G401 (cell line): ENCODE results near the gene WFDC5. TPM values are rescaled to one million over a fixed set of nuclear protein-coding genes. Genes with fewer than 3 reads are reported as not detected.

Experiments
- DNase-seq: peaks from one replicate; pipeline ENCODE4 v3.0.0-alpha.2; 2015; ENCODE audit warnings: low spot score
- in situ Hi-C: cut with HindIII; loops from 2 replicates; pipeline ENCODE4 v1.10.0; 2016; ENCODE audit warnings: low sequenced_read_pairs, mixed read lengths
- total RNA-seq: library from RNA; depleted of rRNA; stranded (reverse); fragments of >200 nt; shearing (Covaris generic); gene quantifications from 2 replicates; pipeline ENCODE4 v1.2.3, GENCODE V29; 2014

The WFDC5 gene
- total RNA-seq, 1 experiment from 2014 or later: not detected

DNA sequence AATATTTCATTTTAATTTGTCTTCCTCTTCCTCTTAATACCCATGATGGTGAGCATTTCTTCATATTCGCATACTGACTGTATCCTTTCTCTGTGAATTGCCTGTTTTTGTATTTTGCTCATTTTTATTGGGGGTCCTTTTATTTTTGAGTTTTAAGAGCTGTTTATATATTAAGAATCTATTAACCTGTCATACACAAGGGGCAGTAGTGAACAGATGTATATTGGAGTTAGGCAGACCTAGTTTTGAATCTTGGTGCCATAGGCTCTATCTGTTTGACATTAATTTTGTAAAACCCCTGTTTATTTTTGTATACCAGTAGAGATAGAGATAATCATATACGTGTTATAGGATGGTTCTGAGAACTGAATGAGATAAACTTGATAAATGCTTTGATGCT lies 3.1 kb upstream of the WFDC5 start:
- in situ Hi-C loops: no loop called here

GRCh38 chr20:45117581-45117980 lies 2.6 kb upstream of the WFDC5 start:
- in situ Hi-C loops: no loop called here
- no peak for DNase-seq

More for the DNA sequence above, 3.1 kb upstream of the WFDC5 start:
- no peak for DNase-seq

GRCh38 chr20:45115829-45116228 lies 855 bp upstream of the WFDC5 start:
- in situ Hi-C loops: no loop called here
- no peak for DNase-seq

DNA sequence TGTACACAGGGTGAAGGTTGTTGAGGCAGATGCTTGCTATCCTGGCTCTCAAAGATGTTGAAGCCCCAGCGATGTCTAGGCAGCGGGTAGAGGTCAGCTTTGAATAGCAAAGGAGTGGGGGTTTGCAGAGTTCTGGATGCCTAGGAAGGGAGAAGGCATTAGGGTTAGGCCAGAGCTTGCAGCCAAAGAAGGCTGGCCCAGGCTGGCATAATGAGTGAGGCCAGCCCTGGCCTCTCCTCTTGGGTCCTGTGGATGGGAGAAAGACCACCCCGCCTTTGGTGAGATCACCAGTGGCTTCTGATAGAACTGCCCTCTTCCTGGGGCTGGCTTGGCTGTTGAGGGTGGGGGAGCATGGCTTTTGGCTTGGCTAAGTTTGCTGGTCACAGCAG lies 406 bp upstream of the WFDC5 start:
- in situ Hi-C loops: no loop called here
- DNase-seq: no peak

DNA sequence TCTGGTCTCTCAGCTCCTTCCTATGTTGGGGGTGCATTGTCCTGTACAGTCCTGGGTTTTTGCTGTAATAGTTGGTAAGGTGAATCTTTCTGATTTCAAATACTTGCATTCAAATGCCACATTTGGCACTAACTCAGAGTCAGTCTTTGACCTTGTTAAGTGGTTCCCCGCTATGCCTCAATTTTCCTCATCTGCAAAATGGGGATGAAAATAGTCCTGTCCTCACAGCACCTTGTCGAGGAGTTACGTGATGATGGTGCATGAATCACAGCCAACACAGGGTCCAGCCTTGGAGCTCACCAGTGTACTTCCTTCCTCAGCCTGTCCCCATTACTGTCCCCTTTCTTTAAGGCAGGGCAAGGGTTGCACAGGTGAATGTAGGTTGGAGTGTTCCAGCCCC lies 1.1 kb downstream of the WFDC5 start:
- in situ Hi-C loops: no loop called here
- no peak for DNase-seq

- in situ Hi-C loops: no loop called here
- no peak for DNase-seq
Observed at GRCh38 chr20:45112754-45113153, 2.2 kb downstream of the WFDC5 start.

- no peak for DNase-seq
- in situ Hi-C loops: no loop called here
Observed at GRCh38 chr20:45111799-45112471, 3.0 kb downstream of the WFDC5 start.

GRCh38 chr20:45111285-45111684 lies 3.7 kb downstream of the WFDC5 start:
- DNase-seq: no peak
- in situ Hi-C loops: no loop called here

DNA sequence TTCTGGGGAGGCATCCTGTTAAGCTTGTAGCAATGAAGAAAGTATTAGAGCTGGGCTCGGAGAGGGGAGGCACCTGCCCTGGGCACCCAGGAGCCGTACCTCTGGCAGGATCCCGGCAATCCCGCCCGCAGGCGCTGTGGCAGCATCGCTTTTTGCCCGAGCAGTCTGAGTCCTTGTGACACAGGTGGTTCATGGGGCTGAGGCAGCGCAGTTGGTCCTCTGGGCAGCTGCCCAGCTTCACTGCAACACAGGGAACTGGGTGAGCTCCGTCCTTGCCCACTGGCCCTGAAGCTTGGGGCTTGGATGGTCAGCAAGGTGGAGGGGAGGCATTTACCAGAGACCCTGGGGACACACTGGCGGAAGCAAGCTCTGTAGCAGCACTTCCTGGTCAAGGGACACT lies 4.7 kb downstream of the WFDC5 start:
- DNase-seq: no peak
- in situ Hi-C loops: no loop called here

- DNase-seq: no peak
- in situ Hi-C loops: no loop called here
Observed at GRCh38 chr20:45109634-45110033, 5.3 kb downstream of the WFDC5 start.

DNA sequence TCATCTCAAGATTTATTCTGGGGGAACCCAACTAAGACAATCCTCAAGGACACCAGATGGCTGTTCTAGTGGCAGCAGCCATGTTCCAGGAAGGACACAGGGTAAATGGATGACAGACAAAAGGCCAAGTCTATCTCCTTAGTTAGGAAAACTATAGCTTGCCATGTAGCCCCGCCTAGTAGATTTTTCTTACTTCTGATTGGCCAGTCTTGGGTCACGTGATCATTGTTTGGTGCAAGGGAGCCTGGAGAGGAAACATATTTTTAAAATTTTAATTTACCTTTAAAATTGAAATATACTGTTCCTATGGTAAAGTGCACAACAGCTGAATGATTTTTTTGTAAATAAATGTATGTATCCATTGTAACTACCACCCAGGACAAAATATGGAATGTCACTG lies 9.7 kb downstream of the WFDC5 start:
- in situ Hi-C loops: no loop called here
- DNase-seq: no peak

GRCh38 chr20:45104786-45105185 lies 10.2 kb downstream of the WFDC5 start:
- in situ Hi-C loops: no loop called here
- no peak for DNase-seq

- in situ Hi-C loops: no loop called here
Observed at GRCh38 chr20:45103072-45103471, 11.9 kb downstream of the WFDC5 start.

GRCh38 chr20:45101333-45101850 lies 13.6 kb downstream of the WFDC5 start:
- no peak for DNase-seq
- in situ Hi-C loops: no loop called here

More at GRCh38 chr20:45103072-45103471, 11.9 kb downstream of the WFDC5 start:
- no peak for DNase-seq

DNA sequence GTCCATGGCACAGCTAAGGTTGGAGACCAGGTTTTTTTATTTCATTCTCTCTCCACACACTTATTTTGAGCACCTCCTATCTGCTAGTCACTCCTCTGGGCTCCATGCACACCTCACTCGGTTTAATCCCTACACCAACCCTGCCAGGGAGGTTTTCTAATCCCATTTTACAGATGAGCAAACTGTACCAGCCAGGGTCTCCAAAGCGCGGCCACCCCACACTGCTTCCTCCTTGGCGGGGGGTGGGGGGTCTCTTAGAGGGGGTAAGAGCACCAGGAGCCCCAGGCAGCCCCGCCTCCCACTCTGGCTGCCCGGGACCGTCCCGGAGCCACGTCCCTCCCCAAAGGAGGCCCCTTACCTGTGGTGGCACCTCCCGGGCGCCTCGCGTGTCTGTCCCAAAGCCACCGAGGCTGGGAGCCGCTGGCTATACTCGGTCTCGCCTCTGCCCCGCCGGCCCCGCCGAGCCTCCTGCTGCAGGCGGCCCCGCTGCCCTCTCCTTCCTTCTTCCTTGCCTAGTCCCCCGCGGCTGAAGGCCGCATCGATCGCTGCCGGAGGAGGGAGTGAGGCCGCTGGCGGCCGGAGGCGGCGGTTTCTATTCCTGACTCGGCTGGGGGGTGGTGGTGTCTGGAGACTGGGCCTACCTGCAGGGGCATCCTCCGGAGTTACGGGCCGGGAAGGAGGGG lies 14.3 kb downstream of the WFDC5 start, which contains the start of gene KCNS1:
KCNS1 (minus strand) TSS at position 565 of the 683 bp plus-strand sequence. CDS start 1,891 bp downstream, outside the sequence.
- no peak for DNase-seq
- in situ Hi-C loops: no loop called here

DNA sequence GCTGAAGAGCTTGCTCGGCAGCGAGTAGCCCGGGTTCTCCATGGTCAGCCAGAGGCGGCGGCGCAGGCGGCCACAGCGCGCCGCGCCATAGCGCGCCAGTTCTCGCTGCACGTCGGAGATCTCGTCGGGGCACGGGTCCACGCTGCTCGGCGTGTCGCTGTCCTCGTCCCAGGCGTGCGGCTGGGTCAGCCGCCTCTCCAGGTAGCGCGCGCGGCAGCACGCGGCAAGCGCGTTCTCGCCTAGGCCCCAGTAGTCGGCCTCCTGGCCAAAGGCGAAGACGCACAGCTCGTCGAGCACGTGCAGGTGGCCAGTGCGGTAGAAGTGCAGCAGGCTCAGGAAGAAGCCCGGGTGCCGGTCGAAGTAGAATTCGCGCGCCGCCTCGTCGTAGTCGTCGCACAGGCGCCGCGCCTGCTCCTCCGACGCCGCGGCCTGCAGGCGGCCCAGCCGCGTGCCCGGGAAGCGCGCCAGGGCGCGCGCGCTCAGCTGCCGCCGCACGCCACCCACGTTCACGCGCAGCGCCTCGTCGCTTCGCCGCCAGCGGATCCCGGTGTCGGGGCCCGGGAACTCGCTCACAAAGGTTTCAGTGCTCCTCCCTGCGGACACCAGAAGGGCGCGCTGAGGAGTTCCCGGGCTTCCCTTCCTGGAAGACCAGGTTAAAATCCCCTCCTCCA lies 16.7 kb downstream of the WFDC5 start:
- DNase-seq: no peak
- in situ Hi-C loops: no loop called here

GRCh38 chr20:45097485-45098102 lies 17.4 kb downstream of the WFDC5 start:
- DNase-seq: no peak
- in situ Hi-C loops: no loop called here

DNA sequence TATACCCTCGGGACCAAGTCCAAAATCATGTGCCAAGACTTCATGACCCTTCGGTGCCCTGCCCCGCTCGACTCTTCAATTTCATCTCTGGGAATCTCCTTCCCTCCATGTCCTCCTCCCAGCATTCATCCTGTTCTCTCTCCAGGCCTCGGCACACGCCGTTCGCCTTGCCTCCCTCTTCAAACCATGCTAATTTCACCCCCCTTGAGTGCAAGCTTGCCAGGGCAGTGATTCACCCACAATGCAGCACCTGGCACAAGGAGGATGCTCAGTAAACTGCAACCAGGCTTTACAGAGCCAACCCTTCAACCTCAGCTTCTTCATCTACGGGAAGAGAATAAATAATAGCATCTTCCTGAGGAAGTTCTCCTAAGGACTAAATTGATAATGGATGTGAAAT lies 18.2 kb downstream of the WFDC5 start:
- in situ Hi-C loops: no loop called here

GRCh38 chr20:45095805-45096238 lies 19.2 kb downstream of the WFDC5 start:
- in situ Hi-C loops: no loop called here
- DNase-seq: peak; percentile 55

More for the DNA sequence above, 18.2 kb downstream of the WFDC5 start:
- no peak for DNase-seq
